Measurements from ENCODE around the gene POLR2H.

POLR2H gene

DNA sequence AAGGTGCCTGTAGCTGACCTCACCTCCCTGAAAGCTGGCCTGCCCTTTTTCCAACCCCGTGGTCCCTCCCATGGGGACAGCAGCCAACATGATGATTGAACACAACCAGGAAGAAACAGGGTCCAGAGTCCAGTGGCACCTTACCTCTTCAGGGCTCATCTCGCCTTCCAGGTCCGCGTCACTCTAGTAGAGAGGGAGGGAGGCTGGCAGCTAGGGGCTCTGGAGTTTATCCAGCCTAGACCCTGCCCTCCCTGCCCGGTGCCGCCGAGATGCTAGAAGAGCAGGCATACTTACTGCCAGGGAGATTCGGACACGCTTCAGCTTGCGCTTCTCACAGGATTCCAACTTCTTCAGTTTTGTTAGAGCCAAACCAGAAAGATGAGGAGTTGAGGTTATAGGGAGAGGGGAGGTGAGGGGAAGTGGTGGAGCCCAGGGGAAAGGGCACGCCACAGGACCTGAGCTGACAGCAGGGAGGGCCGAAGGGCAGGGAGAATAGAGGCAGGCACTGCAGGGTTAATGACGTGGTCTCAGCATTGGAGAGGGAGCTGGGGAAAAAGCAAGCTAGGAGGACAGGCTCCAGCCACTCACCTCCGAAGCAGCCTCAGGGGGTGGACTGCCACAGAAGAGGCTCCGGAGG is 9.2 kb upstream of the POLR2H start:
- DNase-seq (ENCODE audit: low read depth, low spot score): no peak

DNA sequence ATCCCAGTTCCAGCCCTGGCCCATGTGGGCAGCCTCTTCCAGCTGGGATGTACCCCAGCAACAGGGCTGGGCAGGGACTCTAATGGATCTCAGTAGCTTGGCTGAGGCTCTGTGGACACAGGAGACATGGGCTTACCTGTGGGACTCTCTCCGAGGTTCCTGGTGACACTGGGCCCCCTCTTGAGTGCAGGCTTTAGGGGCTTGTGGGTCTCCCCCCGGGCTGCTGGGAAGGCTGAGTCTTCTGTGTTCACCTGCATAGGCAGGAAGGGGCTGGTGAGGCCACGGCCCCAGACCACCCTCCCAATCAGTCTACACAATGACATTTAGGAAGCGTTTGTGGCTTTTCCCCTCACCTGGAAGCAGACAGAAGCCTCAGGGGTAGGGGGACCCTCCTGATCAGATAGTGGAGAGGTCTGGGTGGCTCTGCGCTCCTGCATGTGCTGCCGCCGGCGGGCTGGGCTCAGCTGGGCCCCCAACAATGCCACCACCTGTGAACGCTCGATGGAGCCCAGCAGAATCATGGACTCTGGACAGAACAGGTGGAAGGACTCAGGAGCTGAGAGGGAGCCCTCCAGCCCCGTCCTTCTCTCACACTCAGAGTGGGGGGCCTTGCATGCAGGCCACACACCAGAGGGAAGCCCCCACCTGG is 8.5 kb upstream of the POLR2H start:
- no peak for DNase-seq (ENCODE audit: low read depth, low spot score)

DNA sequence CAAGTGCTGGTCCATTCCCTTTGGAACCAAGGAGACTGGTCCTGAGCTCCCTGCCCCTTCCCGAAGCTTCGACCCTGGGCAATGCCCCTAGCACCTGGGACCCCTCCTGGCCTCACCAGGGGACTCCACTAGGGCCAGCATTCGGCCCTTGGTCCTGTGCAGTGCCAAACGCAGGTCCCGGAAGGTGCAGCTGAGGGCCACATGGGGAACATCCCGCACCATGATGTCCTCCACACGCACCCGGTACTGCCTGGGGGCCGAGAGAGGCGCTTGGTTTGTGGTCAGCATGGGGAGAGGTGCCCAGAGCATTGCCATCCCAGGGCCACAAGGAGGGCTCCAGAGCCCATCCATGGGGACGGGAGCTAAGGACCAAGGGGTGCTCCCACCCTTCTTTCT is 8.0 kb upstream of the POLR2H start:
- no peak for DNase-seq (ENCODE audit: low read depth, low spot score)

DNA sequence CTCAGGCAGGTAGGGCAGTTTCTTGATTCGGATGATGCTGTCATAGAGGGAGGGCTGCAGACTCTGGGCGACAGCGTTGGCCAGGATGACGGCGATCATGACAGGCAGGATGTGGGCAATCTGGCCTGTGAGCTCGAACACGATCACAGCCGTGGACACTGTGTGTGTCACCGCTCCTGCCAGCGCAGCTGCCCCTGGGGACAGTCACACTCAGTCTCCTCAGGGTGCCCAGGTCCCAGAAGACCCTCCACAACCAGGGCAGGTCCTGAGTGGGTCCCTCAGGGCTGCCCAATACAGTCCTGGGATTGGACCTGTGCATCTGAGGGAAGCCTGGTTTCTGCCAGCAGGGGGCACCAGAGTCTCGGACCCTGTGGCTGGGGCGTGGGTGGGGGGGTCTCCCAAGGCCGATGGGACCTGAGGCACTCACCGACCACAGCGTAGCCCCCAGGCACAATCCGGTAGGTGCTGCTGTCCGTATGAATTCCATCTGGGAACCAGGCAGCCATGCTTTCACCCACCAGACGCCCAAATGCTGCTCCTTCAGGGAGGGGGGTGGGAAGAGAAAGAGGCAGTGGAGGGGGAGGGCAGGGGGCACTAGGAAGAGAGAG is 7.3 kb upstream of the POLR2H start:
- no peak for DNase-seq (ENCODE audit: low read depth, low spot score)

DNA sequence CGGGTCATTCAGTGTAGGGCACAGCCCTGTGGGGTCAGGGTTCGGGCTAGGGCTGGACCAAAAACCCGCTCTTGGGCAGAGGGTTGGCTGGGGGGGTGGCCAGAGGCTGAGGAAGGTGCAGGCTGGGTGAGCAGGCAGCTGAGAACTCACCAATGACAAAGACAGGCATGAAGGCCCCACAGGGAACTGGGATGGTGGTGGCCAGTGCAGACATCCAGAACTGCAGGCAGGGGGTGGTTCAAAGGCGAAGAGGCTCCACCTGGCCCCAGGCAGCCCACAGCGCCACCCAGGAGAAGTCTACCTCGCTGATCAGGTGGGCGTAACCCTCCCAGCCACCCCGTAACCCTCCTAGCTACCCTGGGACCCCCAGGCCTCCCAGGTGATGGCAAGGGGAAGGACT is 6.8 kb upstream of the POLR2H start:
- no peak for DNase-seq (ENCODE audit: low read depth, low spot score)

DNA sequence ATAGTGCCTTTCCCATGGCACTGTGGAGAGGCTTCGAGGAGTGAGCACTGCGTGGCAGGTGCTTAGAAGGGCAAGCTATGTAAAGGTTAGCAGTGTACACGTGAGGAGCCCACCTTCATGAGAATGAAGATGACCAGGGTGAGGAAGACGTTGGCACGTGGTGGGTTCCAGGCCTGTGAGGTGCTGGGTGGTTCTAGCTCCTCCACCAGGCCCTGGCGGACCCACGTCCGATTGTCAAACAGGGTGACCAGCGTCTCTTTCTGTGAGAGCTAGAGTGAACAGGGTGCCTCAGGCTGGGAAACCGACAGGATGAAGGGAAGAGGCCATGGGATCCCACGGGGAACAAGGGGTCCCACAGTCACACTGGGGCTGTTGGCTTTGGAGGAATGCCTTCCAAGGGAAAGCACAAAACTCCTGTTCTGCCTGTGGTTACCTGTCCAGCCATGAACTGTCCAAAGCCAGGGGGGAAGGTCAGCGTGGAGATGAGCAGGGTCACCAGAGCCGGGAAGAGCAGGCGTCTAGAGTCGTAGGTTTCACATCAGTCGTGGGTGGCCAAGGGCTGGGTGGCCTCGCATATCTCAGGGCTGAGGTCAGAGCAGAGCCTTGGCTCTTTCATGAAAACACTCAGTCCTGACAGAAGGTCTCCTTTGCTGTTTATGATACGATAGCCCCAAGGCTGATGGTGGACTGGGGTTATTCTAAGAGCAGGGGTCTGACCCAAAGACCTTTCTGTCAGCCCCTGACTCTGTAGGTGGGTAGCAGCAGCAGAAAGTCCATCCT is 6.1 kb upstream of the POLR2H start:
- DNase-seq (ENCODE audit: low read depth, low spot score): no peak

DNA sequence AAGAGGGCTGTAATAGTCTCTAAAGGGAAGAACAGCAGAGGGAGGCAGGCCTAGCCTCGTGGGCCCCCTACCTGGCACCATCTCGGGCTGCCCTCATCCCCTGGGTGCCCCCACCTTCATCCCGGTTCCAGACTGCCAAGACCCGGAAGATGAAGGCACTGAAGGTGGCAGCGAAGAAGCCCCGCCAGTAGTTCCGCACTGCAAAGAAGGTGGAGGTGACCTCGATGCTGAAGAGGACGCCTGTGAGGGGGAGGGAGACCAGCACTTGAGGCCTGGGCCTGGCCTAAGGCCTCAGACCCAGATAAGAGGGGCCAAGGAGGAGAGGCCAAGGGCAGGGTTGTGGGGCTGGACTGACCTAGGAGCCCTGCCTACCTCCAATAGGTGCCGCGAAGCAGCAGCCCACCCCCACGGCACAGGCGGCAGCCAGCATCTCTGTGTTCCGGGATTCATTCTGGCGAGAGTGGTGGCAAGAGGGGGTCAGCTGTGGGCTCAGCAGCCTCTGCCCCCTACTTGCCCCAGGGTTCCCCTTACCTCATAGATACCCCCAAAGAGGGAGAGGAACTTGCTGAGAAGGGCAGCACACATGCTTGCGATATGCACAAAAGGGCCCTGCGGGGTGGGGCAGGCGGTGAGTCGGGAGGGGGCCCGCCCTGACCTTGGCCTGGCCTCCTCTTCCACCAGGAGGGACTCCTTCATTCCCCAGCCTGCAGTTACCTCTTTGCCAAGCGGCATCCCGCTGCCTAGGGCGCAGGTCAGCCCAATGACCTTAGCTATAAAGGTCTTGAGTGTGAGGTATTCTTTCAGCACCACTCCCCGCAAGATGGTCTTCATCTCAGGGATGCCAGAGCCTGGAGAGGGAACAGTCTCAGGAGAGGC is 4.0 kb upstream of the POLR2H start:
- DNase-seq (ENCODE audit: low read depth, low spot score): no peak

DNA sequence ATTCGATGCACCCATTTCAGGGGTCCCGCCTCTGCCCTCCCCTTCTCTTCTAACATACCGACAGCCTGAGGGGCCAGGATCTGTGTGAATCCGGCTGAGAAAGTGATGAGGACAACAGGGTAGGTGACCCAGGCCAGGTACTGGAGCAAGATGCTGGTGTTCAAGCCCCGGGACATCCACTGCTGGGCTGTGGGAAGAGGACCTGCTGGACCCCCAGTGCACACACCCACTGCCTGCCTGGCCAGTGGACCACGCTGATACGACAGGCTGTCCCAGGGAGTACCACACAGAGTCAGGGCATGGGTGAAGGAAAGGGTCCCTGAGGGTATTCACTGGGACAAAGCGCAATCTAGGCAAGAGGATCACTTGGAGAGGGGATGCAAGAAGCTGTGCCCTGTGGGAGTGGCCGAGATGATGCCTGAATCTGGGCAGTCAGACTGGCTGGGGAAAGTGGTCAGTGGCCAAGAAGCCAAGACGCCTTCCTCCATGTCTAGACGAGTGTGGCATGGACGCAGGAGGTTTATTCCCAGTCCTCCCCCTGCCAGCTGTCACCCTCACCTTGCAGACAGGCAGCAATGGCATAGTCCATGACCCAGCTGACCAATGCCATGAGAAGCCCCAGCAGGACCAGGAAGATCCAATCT is 3.3 kb upstream of the POLR2H start:
- no peak for DNase-seq (ENCODE audit: low read depth, low spot score)

DNA sequence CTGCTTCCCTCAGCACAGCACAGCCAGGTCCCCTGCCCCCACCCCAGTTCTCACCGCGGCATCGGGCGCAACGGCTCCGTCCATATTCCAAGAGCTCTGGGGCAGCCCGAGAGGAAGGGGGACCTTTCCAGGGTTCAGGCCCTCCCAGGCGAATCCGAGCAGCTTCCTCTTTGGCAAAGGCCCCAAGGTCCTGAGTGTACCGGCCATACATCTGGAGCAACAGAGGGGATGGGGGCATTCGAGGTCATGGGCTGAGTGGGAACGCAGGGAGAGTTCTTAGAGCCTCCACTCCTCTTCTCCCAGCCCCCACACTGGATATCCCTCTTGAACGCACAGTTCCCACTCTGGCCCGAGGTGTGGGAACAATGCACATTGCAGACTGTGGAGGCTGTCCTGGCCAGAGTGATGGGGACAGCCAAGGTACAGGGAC is 2.6 kb upstream of the POLR2H start:
- no peak for DNase-seq (ENCODE audit: low read depth, low spot score)

DNA sequence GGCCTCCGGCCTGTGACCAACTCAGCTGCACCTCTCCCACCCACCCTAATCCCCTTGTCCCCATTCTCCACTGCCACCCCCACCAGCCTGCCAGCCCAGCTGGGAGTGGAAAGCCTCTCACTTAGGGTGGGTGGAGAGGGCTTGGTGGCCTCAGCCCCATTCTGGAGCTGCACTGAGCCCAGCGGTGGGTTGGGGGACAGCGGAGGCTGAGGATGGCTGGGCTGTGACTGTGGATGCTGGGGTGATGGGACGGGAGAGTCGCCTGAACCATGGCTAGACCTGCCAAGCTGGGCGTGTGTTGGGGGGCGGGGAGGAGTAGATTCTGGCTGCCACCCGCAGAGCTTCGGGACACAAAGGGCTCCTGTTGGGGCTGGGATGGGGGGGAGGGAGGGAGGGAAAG is 1.9 kb upstream of the POLR2H start:
- no peak for DNase-seq (ENCODE audit: low read depth, low spot score)

DNA sequence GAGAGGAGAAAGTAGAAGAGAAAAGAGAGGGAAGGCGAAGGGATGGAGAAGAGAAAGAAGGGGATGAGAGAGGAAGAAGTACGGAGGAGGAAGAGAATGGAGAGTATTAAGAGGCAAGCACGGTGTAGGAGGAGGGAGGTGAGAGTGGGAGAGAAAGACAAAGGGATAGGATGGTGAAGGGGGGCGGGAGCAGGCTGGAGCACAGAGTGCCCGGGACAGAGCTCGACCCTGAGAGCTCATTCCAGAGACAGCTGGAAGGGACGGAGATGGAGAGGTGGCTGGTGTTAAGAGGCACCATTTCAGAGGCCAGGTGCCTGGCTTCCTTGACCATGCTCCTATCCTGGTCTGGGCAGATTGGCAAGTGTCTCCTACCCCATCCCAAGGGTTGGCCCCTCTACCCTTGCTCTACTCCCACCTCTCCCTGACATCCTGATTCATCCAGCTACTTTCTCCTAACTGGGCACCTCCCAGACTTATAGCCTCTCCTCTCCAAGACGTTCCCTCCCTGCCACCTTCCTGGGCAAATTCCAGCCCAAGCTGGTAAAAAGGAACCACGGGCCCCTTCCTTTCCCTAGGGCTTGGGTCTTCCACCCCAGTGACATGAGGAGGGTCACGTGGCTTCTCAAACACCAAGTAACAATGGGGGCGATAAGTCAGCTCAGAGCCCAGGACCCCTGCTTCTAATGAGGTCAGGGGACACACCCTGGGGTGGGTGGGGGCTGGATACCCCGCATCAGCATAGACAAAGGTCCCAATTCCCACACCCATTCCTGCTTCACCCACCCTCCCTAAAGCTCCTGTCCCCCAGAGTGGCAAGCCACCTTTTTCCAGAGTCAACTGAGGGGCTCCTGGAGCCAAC is 1.2 kb upstream of the POLR2H start:
- DNase-seq (ENCODE audit: low read depth, low spot score): no peak

DNA sequence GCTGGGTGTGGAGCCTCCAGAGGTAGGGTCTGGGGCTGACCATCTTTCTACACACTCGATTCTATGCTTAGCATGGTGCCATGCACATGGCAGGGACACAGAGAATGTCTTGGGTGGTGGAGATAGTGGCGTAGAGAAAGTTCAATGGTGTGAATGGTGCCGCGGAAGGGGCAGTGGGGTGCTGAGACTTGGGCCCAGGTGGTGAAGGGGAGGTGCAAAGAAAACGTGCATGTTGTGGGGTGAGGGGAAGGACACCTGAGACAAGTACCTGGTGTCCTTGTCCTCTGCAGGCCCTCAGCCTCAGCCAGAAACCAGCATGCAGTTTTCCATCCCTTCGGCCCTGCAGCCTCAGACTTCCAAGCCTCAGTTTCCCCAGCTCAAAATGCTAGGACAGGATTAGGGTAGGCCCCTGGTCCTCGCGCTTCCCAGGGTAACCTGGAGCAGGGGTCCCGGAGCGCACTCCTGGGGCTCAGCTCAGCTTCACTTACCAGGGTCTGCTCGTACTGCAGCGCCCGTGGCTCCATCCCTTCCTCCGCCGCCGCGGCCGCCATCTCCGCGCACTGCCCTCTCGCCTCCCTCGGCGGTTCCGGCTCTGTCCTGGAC is 480 bp upstream of the POLR2H start:
- no peak for DNase-seq (ENCODE audit: low read depth, low spot score)

DNA sequence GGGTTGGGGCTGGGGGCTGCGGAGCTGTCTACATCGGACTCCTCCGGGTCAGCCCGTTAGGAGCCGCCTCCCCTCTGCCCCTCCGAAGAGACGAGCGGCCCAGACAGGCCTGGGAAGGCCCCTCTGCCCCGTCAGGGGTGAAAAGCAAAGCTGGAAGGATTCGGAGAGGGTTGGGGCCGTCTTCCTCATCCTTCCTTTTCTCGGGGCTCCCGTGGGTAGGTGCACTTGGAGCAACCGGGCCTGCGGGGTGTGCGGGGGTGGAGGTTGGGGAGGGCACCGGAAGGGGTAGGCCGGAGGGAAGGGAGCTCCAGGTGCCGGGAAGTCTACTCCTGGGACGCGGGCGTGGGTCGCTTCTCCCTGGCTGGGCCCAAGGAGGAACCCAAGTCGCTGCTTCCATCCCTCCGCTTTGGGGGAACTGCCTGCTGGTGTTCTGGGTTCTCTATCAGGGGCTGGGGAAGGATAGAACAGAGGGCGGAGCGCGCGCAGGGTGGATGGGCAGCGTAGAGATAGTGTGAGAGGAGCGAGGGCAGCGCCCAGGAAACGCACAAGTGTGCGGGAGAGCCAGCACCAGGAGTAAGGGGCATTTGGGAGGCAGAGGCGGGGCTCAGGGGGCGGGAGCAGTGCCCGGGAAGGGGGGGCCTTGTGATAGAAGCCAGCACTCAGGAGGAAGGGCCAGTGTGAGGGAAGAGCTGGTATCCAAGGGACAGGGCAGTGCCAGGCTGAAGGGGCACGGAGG is 590 bp downstream of the POLR2H start:
- no peak for DNase-seq (ENCODE audit: low read depth, low spot score)

DNA sequence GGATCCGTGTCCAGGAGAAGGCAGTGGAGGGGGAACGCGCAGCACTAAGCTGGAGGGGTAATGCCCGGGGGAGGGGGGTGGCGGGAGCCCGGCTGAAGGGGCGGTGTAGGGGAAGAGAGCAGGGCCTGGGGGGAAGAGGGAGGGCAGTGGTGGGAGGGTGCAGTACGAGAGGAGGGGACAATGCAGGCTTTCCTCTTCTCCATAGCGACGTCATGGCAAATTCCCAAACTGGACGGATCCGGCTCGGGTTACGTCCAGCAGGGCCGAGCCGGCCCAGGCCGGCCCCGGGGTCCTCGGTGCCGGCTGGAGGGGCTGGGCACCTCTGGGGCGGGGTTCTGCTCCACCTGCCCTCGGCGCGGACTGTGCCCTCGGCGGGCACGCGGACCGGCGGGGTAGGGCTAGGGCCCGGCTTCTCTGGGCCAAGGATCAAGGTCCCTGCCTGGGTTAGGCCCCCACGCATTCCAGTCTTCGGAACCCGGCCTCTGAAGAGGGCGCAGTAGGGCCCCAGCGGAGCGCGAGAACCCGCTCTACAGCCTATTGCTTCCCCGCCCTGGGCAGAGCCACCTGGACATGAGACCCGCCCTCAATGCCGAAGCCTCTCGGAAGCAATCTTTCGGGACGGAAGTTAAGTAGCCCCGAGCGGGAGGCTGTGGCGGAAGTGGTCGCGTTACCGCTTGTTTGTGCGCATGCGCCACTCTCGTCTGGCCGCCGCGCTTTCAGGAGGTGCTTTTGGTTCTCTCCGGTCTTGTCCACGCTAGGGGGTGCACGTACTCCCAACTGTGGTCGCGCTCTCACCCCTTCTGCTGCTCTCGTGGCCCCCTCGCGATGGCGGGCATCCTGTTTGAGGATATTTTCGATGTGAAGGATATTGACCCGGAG is 1.4 kb downstream of the POLR2H start:
- DNase-seq (ENCODE audit: low read depth, low spot score): peak; percentile 88

DNA sequence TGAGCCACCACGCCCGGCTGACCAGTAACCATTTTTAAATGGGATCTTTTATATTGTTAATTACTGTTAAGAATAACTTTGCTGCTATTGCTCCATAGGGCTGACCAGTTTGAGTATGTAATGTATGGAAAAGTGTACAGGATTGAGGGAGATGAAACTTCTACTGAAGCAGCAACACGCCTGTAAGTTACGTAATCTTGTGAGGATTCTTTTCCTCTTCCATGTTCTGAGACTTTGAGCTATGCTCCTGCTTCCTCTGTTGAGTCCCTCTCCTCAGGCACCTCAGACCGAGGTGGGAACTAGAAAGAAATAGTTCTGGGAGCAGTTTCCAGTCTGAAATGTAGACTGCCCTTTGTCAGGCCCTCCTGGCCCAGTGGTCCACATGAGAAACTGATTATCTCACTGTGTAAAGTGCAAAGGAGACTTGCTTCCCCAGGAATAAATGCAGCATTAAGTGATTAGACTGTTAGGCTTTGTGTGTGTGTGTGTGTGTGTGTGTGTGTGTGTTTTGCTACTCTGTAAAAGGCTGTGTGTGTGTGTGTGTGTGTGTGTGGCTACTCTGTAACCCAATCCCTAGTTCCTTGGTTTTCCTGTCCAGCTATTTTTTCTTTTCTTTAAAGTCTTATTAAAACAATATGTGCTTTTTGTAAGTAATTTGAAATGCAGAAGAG is 5.2 kb downstream of the POLR2H start:
- no peak for DNase-seq (ENCODE audit: low read depth, low spot score)

DNA sequence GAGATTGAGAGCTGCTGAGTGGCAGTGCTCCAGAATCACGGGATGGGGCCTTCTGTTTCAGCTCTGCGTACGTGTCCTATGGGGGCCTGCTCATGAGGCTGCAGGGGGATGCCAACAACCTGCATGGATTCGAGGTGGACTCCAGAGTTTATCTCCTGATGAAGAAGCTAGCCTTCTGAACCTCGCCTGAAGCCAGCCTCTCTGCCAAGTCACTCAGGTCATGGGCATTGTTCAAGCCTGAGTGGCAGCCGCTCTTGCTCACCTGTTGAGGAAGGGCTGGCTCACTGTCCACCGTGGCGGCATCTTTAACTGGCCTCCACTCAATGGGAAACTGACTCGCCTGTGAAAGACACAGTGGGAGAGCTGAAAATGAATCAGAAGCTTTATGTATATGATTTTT is 6.6 kb downstream of the POLR2H start:
- DNase-seq (ENCODE audit: low read depth, low spot score): no peak

DNA sequence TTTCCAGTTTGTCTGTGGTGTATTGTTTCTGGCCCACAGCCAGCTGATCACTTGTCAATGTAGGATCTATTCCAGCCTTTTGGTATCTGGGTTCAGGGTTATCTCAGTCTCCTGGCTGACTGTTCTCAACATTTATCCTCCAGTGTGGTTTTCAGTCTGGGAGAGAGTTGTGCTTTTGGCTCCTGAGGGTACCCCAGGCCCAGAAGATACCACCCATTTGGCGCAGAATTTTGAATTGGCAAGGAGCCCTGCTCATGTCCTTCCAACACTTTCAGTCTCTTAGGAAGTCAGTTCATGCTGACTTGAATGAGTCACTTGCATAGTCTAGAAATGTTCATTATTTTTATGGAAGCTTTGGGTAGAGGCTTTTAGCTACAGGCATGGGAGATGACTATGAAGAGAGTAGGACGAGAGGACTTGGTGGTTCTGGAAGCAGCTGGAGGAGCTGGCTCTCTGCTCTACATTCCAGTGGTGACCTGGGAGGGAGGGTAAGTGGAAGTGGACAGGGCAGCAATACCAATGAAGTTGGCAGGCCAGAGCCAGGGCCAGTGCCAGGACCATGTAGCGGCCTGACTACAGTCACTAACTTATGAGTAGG is 7.2 kb downstream of the POLR2H start:
- DNase-seq (ENCODE audit: low read depth, low spot score): no peak

Measured in activated CD4-positive, CD25-positive, alpha-beta regulatory T cell treated with anti-CD3 and anti-CD28 coated beads, Interleukin-2, amount 50 U/mL, for 16 hours (primary cell).